IMR-90 (cell line): ENCODE measurements around the gene CDKN2B-AS1.

ENCODE experiments used
- BHLHE40 ChIP-seq: fragments of 150-350 bp; IDR thresholded peaks from 2 replicates; pipeline ENCODE4 v1.6.1; 2016; ENCODE audit warnings: mild to moderate bottlenecking, low read depth, low read length
- FOS ChIP-seq: fragments of 150-350 bp; IDR thresholded peaks from 2 replicates; pipeline ENCODE4 v1.6.1; 2016; ENCODE audit warnings: low read depth, low read length
- MXI1 ChIP-seq: IDR thresholded peaks from 2 replicates; pipeline ENCODE4 v1.6.1; 2012; ENCODE audit warnings: low read depth, mild to moderate bottlenecking, low read length, moderate library complexity, borderline replicate concordance
- POLR2A ChIP-seq: IDR thresholded peaks from 2 replicates; pipeline ENCODE4 v1.6.1; 2012; ENCODE audit warnings: mild to moderate bottlenecking, low read depth, low read length
- RFX5 ChIP-seq: IDR thresholded peaks from 2 replicates; pipeline ENCODE4 v1.8.0; 2012; ENCODE audit warnings: low read depth, mild to moderate bottlenecking, low read length, moderate library complexity
- SMC3 ChIP-seq: fragments of 150-350 bp; IDR thresholded peaks from 2 replicates; pipeline ENCODE4 v1.6.1; 2016; ENCODE audit warnings: low read depth, mild to moderate bottlenecking, antibody characterized with exemption, low read length, moderate library complexity
- TF ChIP-seq, protein P1 (sequence below): conservative IDR thresholded peaks from 2 replicates; pipeline ENCODE4 v1.5.1; 2012; ENCODE audit warnings: mild to moderate bottlenecking, low read depth, low read length, improper control_type of control experiment
- TF ChIP-seq, protein P2 (sequence below): fragments of 150-350 bp; IDR thresholded peaks from 2 replicates; pipeline ENCODE4 v1.6.1; 2016; ENCODE audit warnings: low read depth, mild to moderate bottlenecking, low read length, moderate library complexity, borderline replicate concordance
- TF ChIP-seq, protein P3 (sequence below): fragments of 150-350 bp; IDR thresholded peaks from 2 replicates; pipeline ENCODE4 v1.6.1; 2017; ENCODE audit warnings: mild to moderate bottlenecking, antibody characterized with exemption, low read length, low read depth

DNA sequence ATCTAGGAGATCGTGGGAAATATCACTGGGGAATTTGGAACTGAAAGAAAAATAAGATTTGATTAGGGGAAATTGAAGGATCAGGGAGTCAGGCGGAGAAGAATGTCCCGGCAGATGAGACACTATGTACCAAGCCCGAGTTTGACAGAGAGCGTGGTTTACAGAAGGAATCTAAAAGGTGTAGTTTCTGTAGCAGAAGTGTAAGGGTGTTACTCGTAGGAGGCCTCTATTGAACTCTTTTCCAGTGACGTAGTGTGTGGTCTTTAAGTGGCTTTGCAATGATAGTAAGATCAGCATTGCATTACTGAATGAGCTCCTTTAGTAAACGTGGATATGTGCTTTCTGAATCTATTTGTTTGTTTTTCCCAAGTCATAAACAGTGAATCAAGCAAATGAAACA, 73.8 kb downstream of the CDKN2B-AS1 start:
- no peak for TF ChIP-seq FOS
- TF ChIP-seq, protein P1, sequence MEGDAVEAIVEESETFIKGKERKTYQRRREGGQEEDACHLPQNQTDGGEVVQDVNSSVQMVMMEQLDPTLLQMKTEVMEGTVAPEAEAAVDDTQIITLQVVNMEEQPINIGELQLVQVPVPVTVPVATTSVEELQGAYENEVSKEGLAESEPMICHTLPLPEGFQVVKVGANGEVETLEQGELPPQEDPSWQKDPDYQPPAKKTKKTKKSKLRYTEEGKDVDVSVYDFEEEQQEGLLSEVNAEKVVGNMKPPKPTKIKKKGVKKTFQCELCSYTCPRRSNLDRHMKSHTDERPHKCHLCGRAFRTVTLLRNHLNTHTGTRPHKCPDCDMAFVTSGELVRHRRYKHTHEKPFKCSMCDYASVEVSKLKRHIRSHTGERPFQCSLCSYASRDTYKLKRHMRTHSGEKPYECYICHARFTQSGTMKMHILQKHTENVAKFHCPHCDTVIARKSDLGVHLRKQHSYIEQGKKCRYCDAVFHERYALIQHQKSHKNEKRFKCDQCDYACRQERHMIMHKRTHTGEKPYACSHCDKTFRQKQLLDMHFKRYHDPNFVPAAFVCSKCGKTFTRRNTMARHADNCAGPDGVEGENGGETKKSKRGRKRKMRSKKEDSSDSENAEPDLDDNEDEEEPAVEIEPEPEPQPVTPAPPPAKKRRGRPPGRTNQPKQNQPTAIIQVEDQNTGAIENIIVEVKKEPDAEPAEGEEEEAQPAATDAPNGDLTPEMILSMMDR = no peak
- no peak for TF ChIP-seq BHLHE40
- TF ChIP-seq SMC3 = no peak
- TF ChIP-seq POLR2A = no peak
- no peak for TF ChIP-seq RFX5
- TF ChIP-seq MXI1 = no peak
- TF ChIP-seq, protein P2, sequence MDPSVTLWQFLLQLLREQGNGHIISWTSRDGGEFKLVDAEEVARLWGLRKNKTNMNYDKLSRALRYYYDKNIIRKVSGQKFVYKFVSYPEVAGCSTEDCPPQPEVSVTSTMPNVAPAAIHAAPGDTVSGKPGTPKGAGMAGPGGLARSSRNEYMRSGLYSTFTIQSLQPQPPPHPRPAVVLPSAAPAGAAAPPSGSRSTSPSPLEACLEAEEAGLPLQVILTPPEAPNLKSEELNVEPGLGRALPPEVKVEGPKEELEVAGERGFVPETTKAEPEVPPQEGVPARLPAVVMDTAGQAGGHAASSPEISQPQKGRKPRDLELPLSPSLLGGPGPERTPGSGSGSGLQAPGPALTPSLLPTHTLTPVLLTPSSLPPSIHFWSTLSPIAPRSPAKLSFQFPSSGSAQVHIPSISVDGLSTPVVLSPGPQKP = no peak
- TF ChIP-seq, protein P3, sequence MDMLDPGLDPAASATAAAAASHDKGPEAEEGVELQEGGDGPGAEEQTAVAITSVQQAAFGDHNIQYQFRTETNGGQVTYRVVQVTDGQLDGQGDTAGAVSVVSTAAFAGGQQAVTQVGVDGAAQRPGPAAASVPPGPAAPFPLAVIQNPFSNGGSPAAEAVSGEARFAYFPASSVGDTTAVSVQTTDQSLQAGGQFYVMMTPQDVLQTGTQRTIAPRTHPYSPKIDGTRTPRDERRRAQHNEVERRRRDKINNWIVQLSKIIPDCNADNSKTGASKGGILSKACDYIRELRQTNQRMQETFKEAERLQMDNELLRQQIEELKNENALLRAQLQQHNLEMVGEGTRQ = no peak
